ENCODE data around the gene CNN3. TPM values are rescaled to one million over a fixed set of nuclear protein-coding genes. Genes with fewer than 3 reads are reported as not detected.

CNN3 gene
- total and polyA plus RNA-seq, 3 experiments from 2014 or later: 1.6 to 2.8 (median 2.3) TPM

Other genes with a start within 250 kb of the CNN3 start
- gene SLC44A3, start 106.8 kb downstream of the CNN3 start, total RNA-seq: under 1 TPM; 0.31 to 0.47 TPM
- gene SLC44A3, start 106.8 kb downstream of the CNN3 start, polyA plus RNA-seq: 0.83 TPM
- 1 to 10 TPM; 4.4 to 4.6 TPM for gene ALG14, start 145.8 kb upstream of the CNN3 start, total RNA-seq
- gene ALG14, start 145.8 kb upstream of the CNN3 start, polyA plus RNA-seq: 6.8 TPM
- under 1 TPM; 0.04 to 0.09 TPM for gene TLCD4, start 190.2 kb upstream of the CNN3 start, total RNA-seq
- not detected for gene TLCD4, start 190.2 kb upstream of the CNN3 start, polyA plus RNA-seq